Loucy (cell line): Measurements from ENCODE around the gene APRT.

Source experiments
- EZH2phosphoT487 ChIP-seq: fragments of 200-600 bp; IDR thresholded peaks from 2 replicates; pipeline ENCODE4 v1.6.1; 2018; ENCODE audit warnings: antibody characterized with exemption, mild to moderate bottlenecking, moderate library complexity, borderline replicate concordance
- TF ChIP-seq, protein P1 (sequence below): fragments of 200-600 bp; sonication (generic); conservative IDR thresholded peaks from 2 replicates; pipeline ENCODE4 v1.5.1; 2014; ENCODE audit warnings: mild to moderate bottlenecking, antibody characterized with exemption, low read length

DNA sequence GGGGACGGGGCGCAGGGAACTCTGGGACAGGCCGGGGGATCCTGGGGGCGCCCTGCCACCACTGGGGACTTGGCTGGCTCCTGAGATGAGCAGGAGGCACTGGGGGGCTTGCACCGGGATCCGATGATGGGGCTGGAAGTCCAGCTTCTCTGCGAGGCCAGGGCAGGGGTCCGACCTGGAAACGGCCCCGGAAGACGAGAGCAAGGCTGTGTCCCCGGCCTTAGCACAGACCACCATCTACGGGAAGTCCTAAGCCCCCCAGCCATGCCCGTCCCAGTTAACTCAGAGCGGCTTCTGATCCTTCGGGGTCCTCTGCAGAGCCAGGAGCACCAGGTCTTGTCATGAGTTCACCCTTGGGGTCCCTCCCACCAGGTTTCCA, 7.6 kb downstream of the APRT start:
- TF ChIP-seq, protein P1, sequence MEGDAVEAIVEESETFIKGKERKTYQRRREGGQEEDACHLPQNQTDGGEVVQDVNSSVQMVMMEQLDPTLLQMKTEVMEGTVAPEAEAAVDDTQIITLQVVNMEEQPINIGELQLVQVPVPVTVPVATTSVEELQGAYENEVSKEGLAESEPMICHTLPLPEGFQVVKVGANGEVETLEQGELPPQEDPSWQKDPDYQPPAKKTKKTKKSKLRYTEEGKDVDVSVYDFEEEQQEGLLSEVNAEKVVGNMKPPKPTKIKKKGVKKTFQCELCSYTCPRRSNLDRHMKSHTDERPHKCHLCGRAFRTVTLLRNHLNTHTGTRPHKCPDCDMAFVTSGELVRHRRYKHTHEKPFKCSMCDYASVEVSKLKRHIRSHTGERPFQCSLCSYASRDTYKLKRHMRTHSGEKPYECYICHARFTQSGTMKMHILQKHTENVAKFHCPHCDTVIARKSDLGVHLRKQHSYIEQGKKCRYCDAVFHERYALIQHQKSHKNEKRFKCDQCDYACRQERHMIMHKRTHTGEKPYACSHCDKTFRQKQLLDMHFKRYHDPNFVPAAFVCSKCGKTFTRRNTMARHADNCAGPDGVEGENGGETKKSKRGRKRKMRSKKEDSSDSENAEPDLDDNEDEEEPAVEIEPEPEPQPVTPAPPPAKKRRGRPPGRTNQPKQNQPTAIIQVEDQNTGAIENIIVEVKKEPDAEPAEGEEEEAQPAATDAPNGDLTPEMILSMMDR, result no peak
- no peak for TF ChIP-seq EZH2phosphoT487
